IPS-18c (cell line): ENCODE data around the gene POP4.
A peak's percentile ranks its signal among the peaks of the same experiment; 100 is the strongest.

Experiments used
- H3K4me3 ChIP-seq: 2 replicates; pipeline ENCODE4 v1.7.0; 2013; ENCODE audit warnings: low read depth, mild to moderate bottlenecking, low read length, moderate library complexity; ENCODE audit not compliant: insufficient read depth
- H3K9me3 ChIP-seq: one replicate; pipeline ENCODE4 v1.6.1; 2013; ENCODE audit warnings: mild to moderate bottlenecking, low read length, moderate library complexity; ENCODE audit not compliant: control insufficient read depth, insufficient read depth

The POP4 gene

GRCh38 chr19:29596885-29597525 is 9.1 kb upstream of the POP4 start:
- H3K4me3 ChIP-seq: no peak overlapping the region
- H3K9me3 ChIP-seq: no peaks in the 10 kb centered on the region

- Histone ChIP-seq H3K9me3 (no peaks in the 10 kb centered on the region), H3K4me3 (no peak overlapping the region)
Observed at GRCh38 chr19:29598036-29598435, 8.0 kb upstream of the POP4 start.

- H3K4me3 ChIP-seq: no peak overlapping the region
Observed at GRCh38 chr19:29598496-29598895, 7.6 kb upstream of the POP4 start.

GRCh38 chr19:29603308-29603707 is 2.8 kb upstream of the POP4 start:
- no peaks in the 10 kb centered on the region for H3K9me3 ChIP-seq
- H3K4me3 ChIP-seq: no peak overlapping the region

More at GRCh38 chr19:29598496-29598895, 7.6 kb upstream of the POP4 start:
- H3K9me3 ChIP-seq: no peaks in the 10 kb centered on the region

GRCh38 chr19:29606420-29606747 is 301 bp downstream of the POP4 start:
- H3K9me3 ChIP-seq: no peaks in the 10 kb centered on the region
- peak overlapping the region; percentile 100 for H3K4me3 ChIP-seq

- H3K9me3 ChIP-seq: no peaks in the 10 kb centered on the region
Observed at GRCh38 chr19:29609636-29610035, 3.6 kb downstream of the POP4 start.

GRCh38 chr19:29610213-29610573 is 4.1 kb downstream of the POP4 start:
- Histone ChIP-seq H3K4me3 (no peak overlapping the region), H3K9me3 (no peaks in the 10 kb centered on the region)

More at GRCh38 chr19:29609636-29610035, 3.6 kb downstream of the POP4 start:
- H3K4me3 ChIP-seq: no peak overlapping the region

- Histone ChIP-seq H3K9me3 (no peaks in the 10 kb centered on the region), H3K4me3 (no peak overlapping the region)
Observed at GRCh38 chr19:29610574-29611271, 4.6 kb downstream of the POP4 start.

GRCh38 chr19:29612121-29612520 is 6.0 kb downstream of the POP4 start:
- no peak overlapping the region for H3K4me3 ChIP-seq
- no peaks in the 10 kb centered on the region for H3K9me3 ChIP-seq

GRCh38 chr19:29612801-29613595 is 6.9 kb downstream of the POP4 start:
- no peak overlapping the region for H3K4me3 ChIP-seq
- H3K9me3 ChIP-seq: no peaks in the 10 kb centered on the region

GRCh38 chr19:29614046-29614445 is 8.0 kb downstream of the POP4 start:
- Histone ChIP-seq H3K4me3 (no peak overlapping the region), H3K9me3 (no peaks in the 10 kb centered on the region)

- Histone ChIP-seq H3K9me3 (no peaks in the 10 kb centered on the region), H3K4me3 (no peak overlapping the region)
Observed at GRCh38 chr19:29614780-29615179, 8.7 kb downstream of the POP4 start.

- H3K4me3 ChIP-seq: no peak overlapping the region
- H3K9me3 ChIP-seq: no peaks in the 10 kb centered on the region
Observed at GRCh38 chr19:29615891-29616425, 9.9 kb downstream of the POP4 start.

- H3K9me3 ChIP-seq: no peaks in the 10 kb centered on the region
- H3K4me3 ChIP-seq: no peak overlapping the region
Observed at GRCh38 chr19:29616541-29616940, 10.5 kb downstream of the POP4 start.

- H3K9me3 ChIP-seq: no peaks in the 10 kb centered on the region
- no peak overlapping the region for H3K4me3 ChIP-seq
Observed at GRCh38 chr19:29617366-29618266, 11.5 kb downstream of the POP4 start.

- no peaks in the 10 kb centered on the region for H3K9me3 ChIP-seq
- H3K4me3 ChIP-seq: no peak overlapping the region
Observed at GRCh38 chr19:29618434-29618833, 12.4 kb downstream of the POP4 start.

- no peaks in the 10 kb centered on the region for H3K9me3 ChIP-seq
- H3K4me3 ChIP-seq: no peak overlapping the region
Observed at GRCh38 chr19:29618871-29619270, 12.8 kb downstream of the POP4 start.
